CD14-positive monocyte (primary cell): ENCODE data around the gene ADAMTS8. TPM values are rescaled to one million over a fixed set of nuclear protein-coding genes. Genes with fewer than 3 reads are reported as not detected.

ENCODE experiments used
- DNase-seq, 3 donors: peaks; one replicate each; pipeline ENCODE4 v3.0.0-alpha.2; 2011 to 2022
- H2AFZ ChIP-seq: 2 replicates; pipeline ENCODE4 v1.6.0; 2012; ENCODE audit warnings: mild to moderate bottlenecking, low read depth, low read length, inconsistent platforms; ENCODE audit not compliant: insufficient read depth, poor library complexity, severe bottlenecking
- H3K27ac ChIP-seq, 2 donors: 1 replicate in 1 of 2; 2 replicates in 1 of 2; pipeline ENCODE4 v1.5.1; 2012 to 2013; ENCODE audit warnings: low read length in 2 of 2, control low read depth in 1 of 2, inconsistent platforms in 1 of 2, low read depth in 1 of 2, mild to moderate bottlenecking in 1 of 2
- H3K27me3 ChIP-seq, 2 donors: one replicate each; pipeline versions ENCODE4 v1.6.0 to v1.6.1; 2011 to 2013; ENCODE audit warnings: low read length in 2 of 2; ENCODE audit not compliant: control insufficient read depth in 2 of 2, insufficient read depth in 2 of 2
- H3K36me3 ChIP-seq, 2 donors: replicated peaks in 1 of 2; 1 replicate in 1 of 2; 2 replicates in 1 of 2; pipeline versions ENCODE4 v1.5.1 to v1.6.1; 2012 to 2013; ENCODE audit warnings: low read length in 2 of 2, control low read depth in 1 of 2, inconsistent platforms in 1 of 2, mild to moderate bottlenecking in 1 of 2; ENCODE audit not compliant: insufficient read depth in 2 of 2, control insufficient read depth in 1 of 2
- H3K4me1 ChIP-seq, 2 donors: 1 replicate in 1 of 2; 2 replicates in 1 of 2; pipeline versions ENCODE4 v1.5.1 to v1.6.1; 2012 to 2013; ENCODE audit warnings: low read length in 2 of 2, control low read depth in 1 of 2, inconsistent platforms in 1 of 2, mild to moderate bottlenecking in 1 of 2, moderate library complexity in 1 of 2; ENCODE audit not compliant: insufficient read depth in 2 of 2, control insufficient read depth in 1 of 2
- H3K4me2 ChIP-seq: replicated peaks from 2 replicates; pipeline ENCODE3; 2012; ENCODE audit warnings: low read length, moderate library complexity, mild to moderate bottlenecking; ENCODE audit not compliant: poor library complexity, severe bottlenecking; ENCODE audit errors: extremely low read depth
- H3K4me3 ChIP-seq, 3 experiments: fragments of 200-600 bp in 1 of 3; sonication (generic) in 1 of 3; replicated peaks in 1 of 3; 1 replicate in 2 of 3; 2 replicates in 1 of 3; pipeline ENCODE4 v1.5.1; 2011 to 2013; ENCODE audit warnings: low read length in 3 of 3, mild to moderate bottlenecking in 3 of 3, control low read depth in 2 of 3, low read depth in 2 of 3, inconsistent platforms in 1 of 3, moderate library complexity in 1 of 3
- H3K79me2 ChIP-seq: 2 replicates; pipeline ENCODE4 v1.6.0; 2012; ENCODE audit warnings: mild to moderate bottlenecking, control low read depth, inconsistent platforms, low read length, moderate library complexity; ENCODE audit not compliant: insufficient read depth
- H3K9ac ChIP-seq: 2 replicates; pipeline ENCODE4 v1.6.0; 2017; ENCODE audit warnings: low read length, mild to moderate bottlenecking; ENCODE audit not compliant: insufficient read depth, poor library complexity, severe bottlenecking
- H3K9me3 ChIP-seq, 2 donors: replicated peaks in 1 of 2; 1 replicate in 1 of 2; 2 replicates in 1 of 2; pipeline versions ENCODE4 v1.5.1 to v1.6.1; 2012 to 2013; ENCODE audit warnings: low read length in 2 of 2, control low read depth in 1 of 2; ENCODE audit not compliant: control insufficient read depth in 1 of 2, insufficient read depth in 1 of 2
- H4K20me1 ChIP-seq: 2 replicates; pipeline ENCODE4 v1.6.0; 2012; ENCODE audit warnings: mild to moderate bottlenecking, low read length, control low read depth, moderate library complexity; ENCODE audit not compliant: insufficient read depth
- H3K27ac Mint-ChIP-seq, 7 donors: one replicate each; pipeline ENCODE4 v1.8.0; 2020; ENCODE audit warnings: mild to moderate bottlenecking in 7 of 7, mixed read lengths in 7 of 7, moderate library complexity in 6 of 7, inconsistent platforms in 2 of 7
- H3K27me3 Mint-ChIP-seq, 3 donors: one replicate each; pipeline ENCODE4 v1.8.0; 2021 to 2022; ENCODE audit warnings: low read depth in 3 of 3, mild to moderate bottlenecking in 3 of 3, mixed read lengths in 3 of 3, moderate library complexity in 3 of 3, inconsistent platforms in 1 of 3
- H3K36me3 Mint-ChIP-seq, 2 donors: one replicate each; pipeline ENCODE4 v1.8.0; 2020; ENCODE audit warnings: mixed read lengths in 2 of 2, inconsistent platforms in 1 of 2, mild to moderate bottlenecking in 1 of 2
- H3K4me1 Mint-ChIP-seq: one replicate; pipeline ENCODE4 v1.8.0; 2020; ENCODE audit warnings: mild to moderate bottlenecking, mixed read lengths
- H3K4me3 Mint-ChIP-seq, 2 donors: one replicate each; pipeline ENCODE4 v1.8.0; 2020; ENCODE audit warnings: mild to moderate bottlenecking in 2 of 2, mixed read lengths in 2 of 2, moderate library complexity in 1 of 2
- H3K9me3 Mint-ChIP-seq, 7 donors: one replicate each; pipeline ENCODE4 v1.8.0; 2020 to 2022; ENCODE audit warnings: mixed read lengths in 7 of 7, mild to moderate bottlenecking in 6 of 7, moderate library complexity in 6 of 7, inconsistent platforms in 2 of 7
- CTCF ChIP-seq: fragments of 200-600 bp; IDR thresholded peaks from one replicate; pipeline ENCODE4 v1.8.0; 2022; ENCODE audit warnings: antibody characterized with exemption, mild to moderate bottlenecking
- WGBS: methylation state at CpG from one replicate; pipeline ENCODE4 v1.1.5; 2013; ENCODE audit warnings: missing lambda C conversion rate; ENCODE audit not compliant: insufficient coverage; 5-methylcytosine and 5-hydroxymethylcytosine counted together
- intact Hi-C, 2 donors: fragments of 100-400 bp; cut with micrococcal nuclease; formaldehyde crosslinking; loops; one replicate each; pipeline versions ENCODE4 v1.15.0 to v1.15.1; 2023
- polyA plus RNA-seq, 3 donors: library from polyadenylated mRNA; depleted of rRNA in 1 of 3; unstranded in 2 of 3; stranded (reverse) in 1 of 3; fragments of 300-500 nt in 2 of 3; fragments of >200 nt in 1 of 3; fragmentation: Illumina TruSeq in 2 of 3; gene quantifications; 1 replicate in 2 of 3; 2 replicates in 1 of 3; pipeline ENCODE4 v1.2.3, GENCODE V29; 2012 to 2021

The ADAMTS8 gene
- polyA plus RNA-seq, 3 donors: not detected

- H3K4me1 ChIP-seq: no peaks in the 10 kb centered on the region
- Mint-ChIP-seq H3K4me1 (no peaks in the 10 kb centered on the region), H3K27me3 (peaks cover 0 to 3% (median 0%) of the 10 kb centered on the region in 3 donors), H3K27ac (no peak overlapping the region), H3K36me3 (no peaks in the 10 kb centered on the region), H3K9me3 (no peaks in the 10 kb centered on the region), H3K4me3 (no peak overlapping the region)
- no peak overlapping the region for H3K9ac ChIP-seq
- no peaks in the 10 kb centered on the region for H3K79me2 ChIP-seq
- no peak for DNase-seq
- no peaks in the 10 kb centered on the region for H3K27me3 ChIP-seq
- H3K36me3 ChIP-seq: no peaks in the 10 kb centered on the region
- no peak overlapping the region for H3K4me3 ChIP-seq
- H2AFZ ChIP-seq: no peak overlapping the region
- no peaks in the 10 kb centered on the region for H3K9me3 ChIP-seq
- intact Hi-C loops: no loop called here
- no peak for TF ChIP-seq CTCF
- no peak overlapping the region for H3K27ac ChIP-seq
- H3K4me2 ChIP-seq: no peak overlapping the region
- WGBS: 89% methylated on average over 12 of the region's 12 CpGs
- no peaks in the 10 kb centered on the region for H4K20me1 ChIP-seq
Measured at GRCh38 chr11:130474637-130475400, 46.4 kb upstream of the ADAMTS8 start.

GRCh38 chr11:130473795-130474377 lies 45.5 kb upstream of the ADAMTS8 start:
- Mint-ChIP-seq H3K4me3 (no peak overlapping the region), H3K27ac (no peak overlapping the region), H3K4me1 (no peaks in the 10 kb centered on the region), H3K9me3 (no peaks in the 10 kb centered on the region), H3K27me3 (peaks cover 0 to 3% (median 0%) of the 10 kb centered on the region in 3 donors), H3K36me3 (no peaks in the 10 kb centered on the region)
- Histone ChIP-seq H2AFZ (no peak overlapping the region), H3K4me1 (no peaks in the 10 kb centered on the region), H3K9ac (no peak overlapping the region), H3K36me3 (no peaks in the 10 kb centered on the region), H3K27ac (no peak overlapping the region), H3K4me2 (no peak overlapping the region), H3K9me3 (no peaks in the 10 kb centered on the region), H4K20me1 (no peaks in the 10 kb centered on the region), H3K4me3 (no peak overlapping the region), H3K79me2 (no peaks in the 10 kb centered on the region), H3K27me3 (no peaks in the 10 kb centered on the region)
- no peak for DNase-seq
- no peak for TF ChIP-seq CTCF
- intact Hi-C loops: no loop called here
- WGBS: 95% methylated on average over 21 of the region's 21 CpGs
